Measurements from ENCODE around the gene CREG1. TPM values are rescaled to one million over a fixed set of nuclear protein-coding genes. Genes with fewer than 3 reads are reported as not detected.
A peak's percentile ranks its signal among the peaks of the same experiment; 100 is the strongest.

The CREG1 gene
- total and polyA plus RNA-seq, 7 donors: 19.2 to 118 (median 35.5) TPM

- DNase-seq: no peak
- no peak for TF ChIP-seq CTCF (IDR thresholded peaks at IDR 0.05)
- peak in 1 of 4 donors; percentile 23 for ATAC-seq
- Histone ChIP-seq H3K27ac (peak overlapping the region; percentile 92), H3K27me3 (ENCODE audit: insufficient read depth in 3 of 3, low read length in 2 of 3) (no peaks in the 10 kb centered on the region), H3K9me3 (no peaks in the 10 kb centered on the region), H3K4me1 (peaks cover 56% of the 10 kb centered on the region), H3K36me3 (ENCODE audit: insufficient read depth in 1 of 2, low read depth in 1 of 2) (peaks cover 0 to 16% of the 10 kb centered on the region in 2 donors), H3K4me3 (peak overlapping the region; percentile 92)
- 96 to 100% (median 97%) methylated on average over 1 of the region's 1 CpG for WGBS, 3 donors
- intact Hi-C loops (cut with DNase I): no loop called here
These were observed 2.2 kb downstream of the CREG1 start for GRCh38 chr1:167551362-167551761.

GRCh38 chr1:167548059-167548932 is 5.3 kb downstream of the CREG1 start:
- H3K4me1 ChIP-seq: peaks cover 41% of the 10 kb centered on the region
- H3K27ac ChIP-seq: peak overlapping the region; percentile 66
- intact Hi-C loops (cut with DNase I): loop anchor here in 1 of 2 donors (5.0 kb wide), 1 partner anchor 281 kb away; no protein-coding TSS in a partner anchor
- WGBS, 3 donors: 64 to 74% (median 66%) methylated on average over 5 of the region's 5 CpGs
- H3K9me3 ChIP-seq: no peaks in the 10 kb centered on the region
- peaks cover 0 to 46% of the 10 kb centered on the region in 2 donors for H3K36me3 ChIP-seq (ENCODE audit: insufficient read depth in 1 of 2, low read depth in 1 of 2)
- H3K4me3 ChIP-seq: no peak overlapping the region
- H3K27me3 ChIP-seq (ENCODE audit: insufficient read depth in 3 of 3, low read length in 2 of 3): no peaks in the 10 kb centered on the region
- no peak for DNase-seq
- no peak for TF ChIP-seq CTCF (IDR thresholded peaks at IDR 0.05)
- no peak for ATAC-seq

- no peak for TF ChIP-seq CTCF (IDR thresholded peaks at IDR 0.05)
- peaks cover 31% of the 10 kb centered on the region for H3K4me1 ChIP-seq
- peak overlapping the region; percentile 75 for H3K27ac ChIP-seq
- H3K9me3 ChIP-seq: no peaks in the 10 kb centered on the region
- intact Hi-C loops (cut with DNase I): loop anchor here in 1 of 2 donors (5.0 kb wide), 1 partner anchor 280 kb away; no protein-coding TSS in a partner anchor
- DNase-seq: no peak
- 22 to 29% (median 24%) methylated on average over 1 of the region's 1 CpG for WGBS, 3 donors
- H3K4me3 ChIP-seq: no peak overlapping the region
- H3K27me3 ChIP-seq (ENCODE audit: insufficient read depth in 3 of 3, low read length in 2 of 3): no peaks in the 10 kb centered on the region
- peaks cover 0 to 56% of the 10 kb centered on the region in 2 donors for H3K36me3 ChIP-seq (ENCODE audit: insufficient read depth in 1 of 2, low read depth in 1 of 2)
- ATAC-seq: peak in 3 of 4 donors; percentile 39 to 63 (median 46)
These were observed 6.6 kb downstream of the CREG1 start for GRCh38 chr1:167546935-167547334.

- Histone ChIP-seq H3K36me3 (ENCODE audit: insufficient read depth in 1 of 2, low read depth in 1 of 2) (peaks cover 0 to 67% of the 10 kb centered on the region in 2 donors), H3K9me3 (no peaks in the 10 kb centered on the region), H3K4me1 (peaks cover 24% of the 10 kb centered on the region), H3K27me3 (ENCODE audit: insufficient read depth in 3 of 3, low read length in 2 of 3) (no peaks in the 10 kb centered on the region), H3K27ac (no peak overlapping the region), H3K4me3 (no peak overlapping the region)
- intact Hi-C loops (cut with DNase I): loop anchor here in 1 of 2 donors (5.0 kb wide), 1 partner anchor 278 kb away; no protein-coding TSS in a partner anchor
- ATAC-seq: no peak
- 65 to 88% (median 79%) methylated on average over 4 of the region's 4 CpGs for whole genome bisulfite sequencing, 3 donors
- TF ChIP-seq CTCF (IDR thresholded peaks at IDR 0.05): no peak
- no peak for DNase-seq
These were observed 8.2 kb downstream of the CREG1 start for GRCh38 chr1:167545349-167545748.
